Loucy (cell line): Measurements from ENCODE around the gene MAML3.

Experiments
- CTCF ChIP-seq: fragments of 200-600 bp; sonication (generic); conservative IDR thresholded peaks from 2 replicates; pipeline ENCODE4 v1.5.1; 2014; ENCODE audit warnings: mild to moderate bottlenecking, antibody characterized with exemption, low read length
- EZH2phosphoT487 ChIP-seq: fragments of 200-600 bp; IDR thresholded peaks from 2 replicates; pipeline ENCODE4 v1.6.1; 2018; ENCODE audit warnings: antibody characterized with exemption, mild to moderate bottlenecking, moderate library complexity, borderline replicate concordance

DNA sequence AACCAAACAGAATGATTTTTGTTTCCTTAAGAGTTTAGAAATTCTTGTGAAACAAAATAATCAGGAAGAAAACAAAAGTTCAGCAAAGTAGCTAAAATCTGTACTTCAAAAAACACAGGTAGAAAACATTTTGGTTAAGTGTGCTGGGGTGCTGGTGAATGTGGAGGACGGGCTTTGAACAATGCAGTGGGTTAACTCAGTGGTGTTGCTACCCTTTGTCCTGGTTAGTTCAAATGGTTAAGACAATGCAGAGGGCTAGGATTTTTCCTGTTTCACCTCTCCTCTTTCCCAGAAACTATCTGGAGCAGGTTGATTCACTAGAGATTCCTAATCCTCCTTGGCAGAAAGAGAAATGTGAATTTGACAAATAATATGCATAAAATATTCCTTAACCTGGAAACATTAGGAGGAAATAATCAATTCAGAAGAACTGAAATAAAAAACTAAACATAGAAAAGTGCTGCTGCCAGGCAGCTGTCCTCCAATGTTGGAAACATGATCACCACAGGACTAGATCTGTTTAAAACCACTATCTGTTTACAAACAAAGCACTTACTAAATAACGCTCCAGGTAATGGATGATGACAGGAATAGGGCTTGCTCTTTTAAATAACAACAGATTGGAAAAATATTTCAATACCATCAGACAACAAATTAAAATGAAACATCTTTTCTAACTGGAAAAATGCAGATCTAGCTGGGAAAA lies 148.9 kb downstream of the MAML3 start:
- no peak for TF ChIP-seq CTCF
- no peak for TF ChIP-seq EZH2phosphoT487
